ENCODE measurements around the gene HS1BP3. TPM values are rescaled to one million over a fixed set of nuclear protein-coding genes. Genes with fewer than 3 reads are reported as not detected.

Gene HS1BP3
- total RNA-seq, 2 donors from 2014 or later, result 37.1 to 41.8 TPM

DNA sequence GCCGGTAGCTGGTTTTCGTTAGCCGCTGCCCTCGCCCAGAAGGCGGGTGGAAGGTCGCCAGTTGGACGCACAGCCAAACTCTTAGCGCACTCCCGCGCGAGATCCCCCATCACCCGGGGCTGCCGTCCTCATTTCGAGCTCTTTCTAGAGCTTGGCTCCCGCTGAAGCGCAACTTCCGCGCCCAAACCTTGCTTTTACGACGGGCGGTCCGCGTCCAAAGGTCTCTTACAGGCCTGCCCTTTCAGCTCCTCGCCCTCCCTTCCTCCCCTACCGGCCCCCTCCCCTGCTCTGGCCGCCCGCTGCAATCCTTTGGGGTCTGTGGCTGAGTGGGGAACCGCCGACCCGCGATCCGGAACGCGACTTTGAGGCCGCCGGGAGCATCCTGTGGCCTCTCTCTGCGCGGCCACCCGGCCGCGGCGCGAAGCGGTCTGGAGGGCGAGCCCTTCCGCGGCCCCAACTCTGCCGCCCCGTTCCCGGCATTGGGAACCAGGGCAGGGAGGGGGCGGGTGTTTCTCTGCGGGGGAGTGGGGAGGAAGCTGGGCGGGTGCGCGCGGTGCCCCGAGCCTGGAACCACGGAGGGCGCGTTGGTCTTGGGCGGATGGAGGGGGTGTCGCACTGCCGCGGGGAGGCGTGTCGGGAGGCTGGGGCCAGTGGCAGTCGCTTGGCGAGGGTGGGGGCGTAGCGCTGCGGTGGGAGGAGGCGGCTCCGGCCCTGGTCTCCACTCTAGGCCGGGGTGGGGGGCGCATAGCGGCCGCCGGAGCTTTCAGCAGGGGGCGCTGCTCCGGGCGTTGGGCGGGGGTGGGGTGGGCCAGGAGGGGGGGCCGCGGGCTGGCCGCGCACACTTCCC, 15.6 kb upstream of the HS1BP3 start, which contains the start of gene GDF7:
TSS of gene GDF7 (plus strand) at position 841 of the 847 bp plus-strand sequence. CDS start 96 bp downstream, outside the sequence.
- intact Hi-C loops (cut with DNase I), result loop anchor here (5.0 to 10.0 kb wide), 3 partner anchors 296 to 458 kb away; partner anchors contain the start of gene TDRD15 (in 1 of the 2)
- DNase-seq (ENCODE audit: low spot score), result peak; percentile 88

GRCh38 chr2:20666005-20666303, 15.1 kb upstream of the HS1BP3 start:
- no peak for DNase-seq (ENCODE audit: low spot score)
- intact Hi-C loops (cut with DNase I), result loop anchor here (5.0 to 10.0 kb wide), 3 partner anchors 296 to 459 kb away; partner anchors contain the start of gene TDRD15 (in 1 of the 2)

- intact Hi-C loops (cut with DNase I), result loop anchor here (5.0 to 10.0 kb wide), 3 partner anchors 297 to 459 kb away; partner anchors contain the start of gene TDRD15 (in 1 of the 2)
- DNase-seq (ENCODE audit: low spot score), result peak; percentile 71
These were observed 14.5 kb upstream of the HS1BP3 start for GRCh38 chr2:20665243-20666004.

GRCh38 chr2:20664431-20665242, 13.7 kb upstream of the HS1BP3 start:
- peak; percentile 64 for DNase-seq (ENCODE audit: low spot score)
- intact Hi-C loops (cut with DNase I), result loop anchor here (5.0 to 10.0 kb wide), 3 partner anchors 298 to 460 kb away; partner anchors contain the start of gene TDRD15 (in 1 of the 2)

- peak; percentile 31 for DNase-seq (ENCODE audit: low spot score)
- intact Hi-C loops (cut with DNase I), result loop anchor here (5.0 to 10.0 kb wide), 3 partner anchors 298 to 461 kb away; partner anchors contain the start of gene TDRD15 (in 1 of the 2)
These were observed 13.1 kb upstream of the HS1BP3 start for GRCh38 chr2:20664071-20664390.

- intact Hi-C loops (cut with DNase I), result loop anchor here (5.0 to 10.0 kb wide), 3 partner anchors 299 to 461 kb away; partner anchors contain the start of gene TDRD15 (in 1 of the 2)
- peak; percentile 59 for DNase-seq (ENCODE audit: low spot score)
These were observed 12.5 kb upstream of the HS1BP3 start for GRCh38 chr2:20663196-20664070.

- DNase-seq (ENCODE audit: low spot score), result peak; percentile 45
- intact Hi-C loops (cut with DNase I), result loop anchor here (5.0 to 10.0 kb wide), 3 partner anchors 300 to 462 kb away; partner anchors contain the start of gene TDRD15 (in 1 of the 2)
These were observed 11.5 kb upstream of the HS1BP3 start for GRCh38 chr2:20662308-20662937.

GRCh38 chr2:20661421-20662307, 10.8 kb upstream of the HS1BP3 start:
- intact Hi-C loops (cut with DNase I), result loop anchor here (5.0 to 10.0 kb wide), 3 partner anchors 301 to 463 kb away; partner anchors contain the start of gene TDRD15 (in 1 of the 2)
- DNase-seq (ENCODE audit: low spot score), result peak; percentile 87

- intact Hi-C loops (cut with DNase I), result loop anchor here (5.0 to 10.0 kb wide), 3 partner anchors 302 to 464 kb away; partner anchors contain the start of gene TDRD15 (in 1 of the 2)
- DNase-seq (ENCODE audit: low spot score), result peak; percentile 18
These were observed 9.9 kb upstream of the HS1BP3 start for GRCh38 chr2:20660506-20661420.

- peak; percentile 69 for DNase-seq (ENCODE audit: low spot score)
- intact Hi-C loops (cut with DNase I), result loop anchor here in 1 of 2 donors (5.0 kb wide), 1 partner anchor 1410 kb away; no protein-coding TSS in a partner anchor
These were observed 6.8 kb upstream of the HS1BP3 start for GRCh38 chr2:20657522-20658235.

GRCh38 chr2:20656561-20656960, 5.7 kb upstream of the HS1BP3 start:
- intact Hi-C loops (cut with DNase I), result loop anchor here in 1 of 2 donors (5.0 kb wide), 1 partner anchor 1411 kb away; no protein-coding TSS in a partner anchor
- peak; percentile 62 for DNase-seq (ENCODE audit: low spot score)

DNA sequence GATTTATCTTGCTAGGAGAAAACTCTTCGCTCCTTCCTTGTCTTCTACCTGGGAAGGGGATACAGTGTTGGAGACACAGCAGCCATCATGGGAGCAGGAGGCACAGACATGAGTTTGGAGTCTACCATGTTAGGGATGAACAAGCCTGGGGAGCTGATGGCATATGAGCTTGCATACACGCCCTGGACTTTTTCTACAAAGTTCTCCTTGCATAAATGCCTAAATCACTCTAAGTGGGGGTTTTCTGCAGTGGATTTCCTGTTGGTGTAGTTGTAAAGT, 3.6 kb upstream of the HS1BP3 start:
- no peak for DNase-seq (ENCODE audit: low spot score)
- intact Hi-C loops (cut with DNase I), result no loop called here

- no peak for DNase-seq (ENCODE audit: low spot score)
- intact Hi-C loops (cut with DNase I), result no loop called here
These were observed 3.0 kb upstream of the HS1BP3 start for GRCh38 chr2:20653695-20654534.
